Skeletal muscle cell (primary cell): ENCODE measurements around the gene LYST.
A peak's percentile ranks its signal among the peaks of the same experiment; 100 is the strongest.
"Not testable (repeated sequence)": the region's sequence is repeated elsewhere in the genome, so short reads cannot be mapped to it uniquely, and the experiment has no call there.

Source experiments
- DNase-seq: peaks from one replicate; pipeline ENCODE4 v3.0.0-alpha.2; 2010; ENCODE audit warnings: low read depth
- H3K4me3 ChIP-seq: 2 replicates; pipeline ENCODE4 v1.5.1; 2011; ENCODE audit warnings: low read depth, mild to moderate bottlenecking, control low read depth, low read length, moderate library complexity

LYST gene

GRCh38 chr1:235861857-235862256, 4.8 kb downstream of the LYST start:
- DNase-seq, result no peak
- no peak overlapping the region for H3K4me3 ChIP-seq

GRCh38 chr1:235860829-235861228, 5.9 kb downstream of the LYST start:
- no peak for DNase-seq
- no peak overlapping the region for H3K4me3 ChIP-seq

GRCh38 chr1:235859789-235860188, 6.9 kb downstream of the LYST start:
- no peak overlapping the region for H3K4me3 ChIP-seq
- no peak for DNase-seq

- H3K4me3 ChIP-seq, result no peak overlapping the region
- DNase-seq, result no peak
These were observed 7.9 kb downstream of the LYST start for GRCh38 chr1:235858766-235859165.

GRCh38 chr1:235857756-235858155, 8.9 kb downstream of the LYST start:
- no peak for DNase-seq
- no peak overlapping the region for H3K4me3 ChIP-seq

- DNase-seq, result no peak
- no peak overlapping the region for H3K4me3 ChIP-seq
These were observed 10.8 kb downstream of the LYST start for GRCh38 chr1:235855811-235856429.

GRCh38 chr1:235854347-235854746, 12.4 kb downstream of the LYST start:
- DNase-seq, result no peak
- H3K4me3 ChIP-seq, result no peak overlapping the region

GRCh38 chr1:235853653-235854052, 13.1 kb downstream of the LYST start:
- DNase-seq, result no peak
- H3K4me3 ChIP-seq, result no peak overlapping the region

GRCh38 chr1:235852887-235853286, 13.8 kb downstream of the LYST start:
- no peak overlapping the region for H3K4me3 ChIP-seq
- no peak for DNase-seq

GRCh38 chr1:235851939-235852338, 14.8 kb downstream of the LYST start:
- DNase-seq, result no peak
- no peak overlapping the region for H3K4me3 ChIP-seq

- DNase-seq, H3K4me3 ChIP-seq: not testable (repeated sequence)
These were observed 18.5 kb downstream of the LYST start for GRCh38 chr1:235848251-235848650.

GRCh38 chr1:235845656-235846107, 21.0 kb downstream of the LYST start:
- H3K4me3 ChIP-seq, DNase-seq: not testable (repeated sequence)

- no peak overlapping the region for H3K4me3 ChIP-seq
- no peak for DNase-seq
These were observed 21.9 kb downstream of the LYST start for GRCh38 chr1:235844776-235845175.

- no peak for DNase-seq
- H3K4me3 ChIP-seq, result no peak overlapping the region
These were observed 23.2 kb downstream of the LYST start for GRCh38 chr1:235843461-235843961.

GRCh38 chr1:235841938-235842545, 24.7 kb downstream of the LYST start:
- no peak for DNase-seq

GRCh38 chr1:235838021-235838420, 28.7 kb downstream of the LYST start:
- DNase-seq, result no peak
- no peak overlapping the region for H3K4me3 ChIP-seq

More at GRCh38 chr1:235841938-235842545, 24.7 kb downstream of the LYST start:
- H3K4me3 ChIP-seq, result no peak overlapping the region

- H3K4me3 ChIP-seq, result no peak overlapping the region
- no peak for DNase-seq
These were observed 31.5 kb downstream of the LYST start for GRCh38 chr1:235835226-235835625.

- no peak overlapping the region for H3K4me3 ChIP-seq
- no peak for DNase-seq
These were observed 32.1 kb downstream of the LYST start for GRCh38 chr1:235834620-235835019.

- no peak for DNase-seq
- no peak overlapping the region for H3K4me3 ChIP-seq
These were observed 34.7 kb downstream of the LYST start for GRCh38 chr1:235832011-235832410.

GRCh38 chr1:235831148-235831547, 35.6 kb downstream of the LYST start:
- H3K4me3 ChIP-seq, result no peak overlapping the region
- peak; percentile 65 for DNase-seq
